ENCODE results near the gene KRTAP5-2. TPM values are rescaled to one million over a fixed set of nuclear protein-coding genes. Genes with fewer than 3 reads are reported as not detected.
"Not testable (repeated sequence)": the region's sequence is repeated elsewhere in the genome, so short reads cannot be mapped to it uniquely, and the experiment has no call there.

KRTAP5-2 gene
- polyA plus RNA-seq, 1 donor = not detected

DNA sequence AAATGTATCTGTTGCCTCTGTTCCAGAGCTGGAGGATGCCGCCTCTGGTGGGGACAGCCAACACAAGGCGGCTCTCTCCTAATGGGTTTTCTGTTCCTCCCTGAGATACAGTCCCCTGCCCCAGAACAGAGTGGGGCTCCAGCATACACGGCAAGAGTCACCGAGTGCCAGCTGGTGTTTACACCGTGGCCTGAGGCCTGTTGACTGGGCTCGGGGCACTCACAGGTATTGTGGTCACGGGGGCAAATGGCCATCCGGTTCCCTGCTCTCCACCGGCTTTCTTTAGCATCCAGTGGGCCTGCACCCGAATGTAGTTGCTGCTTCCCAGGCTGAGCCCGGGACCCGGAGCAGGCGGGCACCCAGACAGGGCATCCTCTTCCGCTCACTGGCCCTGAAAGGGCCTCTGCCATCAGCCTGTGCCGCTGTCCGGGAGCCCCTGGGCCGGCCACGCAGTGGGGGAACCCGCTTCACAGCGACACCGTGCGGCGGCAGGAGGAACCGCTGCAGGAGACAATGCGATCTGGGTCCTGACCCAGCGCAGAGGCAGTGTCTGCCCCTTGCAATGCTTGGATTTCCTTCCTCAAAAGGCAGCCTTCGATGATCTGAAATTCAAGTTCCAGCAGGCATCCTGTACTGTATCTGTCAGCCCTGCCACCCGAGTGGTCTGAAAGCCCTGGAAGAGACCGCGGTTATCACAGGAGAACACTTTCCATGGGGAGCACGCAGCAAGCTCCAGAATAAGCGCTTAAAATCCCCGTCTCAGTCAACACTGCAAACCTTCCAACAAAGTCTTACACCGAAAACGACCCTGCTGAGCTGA, 30.6 kb upstream of the KRTAP5-2 start:
- peak; percentile 47 for DNase-seq

DNA sequence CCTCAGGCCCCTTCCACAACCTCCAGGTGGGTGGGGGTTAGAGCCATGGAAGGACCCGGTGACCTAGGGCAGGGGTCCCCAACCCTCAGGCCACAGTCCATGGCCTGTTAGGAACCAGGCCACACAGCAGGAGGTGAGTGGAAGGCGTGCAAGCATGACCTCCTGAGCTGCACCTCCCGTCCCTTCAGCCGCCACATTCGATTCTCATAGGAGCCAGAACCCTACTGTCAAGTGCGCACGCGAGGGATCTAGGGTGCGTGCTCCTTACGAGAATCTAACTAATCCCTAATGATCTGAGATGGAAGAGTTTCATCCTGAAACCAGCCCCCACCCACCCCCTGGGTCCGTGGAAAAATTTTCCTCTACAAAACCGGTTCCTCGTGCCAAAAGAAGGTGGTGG, 27.4 kb upstream of the KRTAP5-2 start:
- no peak for DNase-seq

DNA sequence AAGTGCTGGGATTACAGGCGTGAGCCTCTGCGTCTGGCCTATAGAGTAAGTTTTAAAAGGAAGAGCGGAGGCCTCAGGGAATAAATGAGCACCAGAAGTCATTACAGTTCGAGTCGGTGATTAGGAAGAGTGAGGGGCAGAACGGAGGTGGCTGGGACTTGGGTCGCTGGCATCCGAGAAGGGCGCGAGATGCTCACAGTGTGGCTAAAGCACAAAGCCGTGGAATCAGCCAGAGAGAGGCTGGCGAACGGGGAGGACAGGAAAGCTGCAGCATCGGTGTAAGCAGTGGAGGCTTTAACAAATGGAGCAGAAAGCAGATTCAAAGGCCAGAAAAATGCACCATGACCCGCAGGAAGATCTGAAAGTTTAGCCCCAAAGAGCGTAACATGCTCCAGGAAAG, 26.5 kb upstream of the KRTAP5-2 start:
- DNase-seq = no peak

DNA sequence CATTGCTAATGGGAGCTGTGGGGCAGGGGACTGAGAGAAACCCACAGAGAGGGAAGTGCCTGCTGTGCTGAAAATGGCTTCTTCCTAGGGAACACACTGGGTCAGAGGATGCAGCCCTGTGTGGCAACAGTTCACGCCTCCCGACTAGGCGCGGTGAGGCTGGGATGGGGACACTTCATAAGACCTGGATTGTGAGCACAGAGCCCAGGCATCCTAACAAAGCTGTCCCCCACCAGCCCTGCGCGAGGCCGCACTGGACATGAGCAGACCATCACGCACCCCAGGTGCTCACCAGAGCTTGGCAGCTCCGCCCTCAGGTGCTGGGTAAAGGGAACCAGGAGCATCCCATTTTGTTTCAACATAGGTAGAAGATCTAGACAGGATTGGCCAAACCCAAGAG, 25.6 kb upstream of the KRTAP5-2 start:
- no peak for DNase-seq

DNA sequence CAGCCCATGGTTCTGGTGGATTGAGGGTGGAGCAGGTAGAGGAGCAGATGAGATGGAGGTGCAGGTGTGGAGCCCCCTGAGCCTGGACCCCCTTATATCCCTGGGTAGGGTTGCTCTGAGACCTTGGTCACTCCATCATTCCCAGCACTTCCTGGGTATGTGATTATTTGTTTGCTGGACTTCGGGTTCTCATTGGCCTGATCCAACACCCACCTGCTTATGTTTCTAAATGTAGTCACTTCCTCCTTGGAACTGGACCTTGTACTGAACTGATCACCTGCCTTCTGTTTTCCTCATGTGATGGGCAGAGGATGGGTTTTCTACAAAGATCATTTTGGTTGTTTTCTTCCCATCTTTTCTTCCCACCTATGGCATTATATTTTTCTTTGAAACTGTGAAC, 24.0 kb upstream of the KRTAP5-2 start, which contains the start of gene KRTAP5-4:
TSS of gene KRTAP5-4 (minus strand) at position 53 of the 400 bp plus-strand sequence. CDS start at position 8, 45 bp downstream.
- DNase-seq = no peak

DNA sequence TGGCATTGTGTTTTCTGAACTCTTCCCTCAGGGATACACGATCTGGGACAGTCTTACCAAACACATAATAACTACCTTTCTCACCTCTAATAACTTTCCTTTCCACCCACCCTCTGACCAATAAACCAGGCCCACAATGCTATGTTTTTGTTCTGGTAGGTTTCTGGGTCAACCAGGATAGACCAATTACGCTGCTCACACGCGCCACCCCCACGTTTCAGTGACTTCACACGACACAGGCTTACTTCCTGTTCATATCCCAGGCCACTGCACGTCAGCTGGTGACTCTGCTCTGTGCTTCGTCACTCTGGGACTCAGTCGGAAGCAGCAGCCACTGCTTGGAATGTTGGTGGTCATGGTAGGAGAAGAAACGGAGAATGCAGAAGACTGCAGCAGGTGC, 21.4 kb upstream of the KRTAP5-2 start:
- DNase-seq = no peak

DNA sequence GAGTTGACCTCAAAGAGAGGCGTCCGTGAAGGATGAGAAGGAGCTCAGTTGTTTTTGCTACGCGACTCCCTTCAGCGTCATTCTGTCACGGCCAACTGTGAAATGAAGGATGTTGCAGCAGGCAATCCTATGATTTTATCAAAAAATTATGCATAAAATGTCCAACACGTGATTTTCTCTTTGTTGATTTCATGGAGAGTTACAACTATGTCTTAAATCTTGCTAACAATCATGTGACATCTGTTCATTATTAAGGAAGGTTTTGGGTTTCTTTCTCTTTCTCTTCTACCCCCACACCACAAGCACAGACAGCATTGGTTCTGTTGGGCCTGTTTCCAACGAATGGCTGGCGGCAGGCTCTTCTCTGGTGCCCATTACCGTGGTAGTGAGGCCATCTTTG, 20.1 kb upstream of the KRTAP5-2 start:
- DNase-seq = no peak

DNA sequence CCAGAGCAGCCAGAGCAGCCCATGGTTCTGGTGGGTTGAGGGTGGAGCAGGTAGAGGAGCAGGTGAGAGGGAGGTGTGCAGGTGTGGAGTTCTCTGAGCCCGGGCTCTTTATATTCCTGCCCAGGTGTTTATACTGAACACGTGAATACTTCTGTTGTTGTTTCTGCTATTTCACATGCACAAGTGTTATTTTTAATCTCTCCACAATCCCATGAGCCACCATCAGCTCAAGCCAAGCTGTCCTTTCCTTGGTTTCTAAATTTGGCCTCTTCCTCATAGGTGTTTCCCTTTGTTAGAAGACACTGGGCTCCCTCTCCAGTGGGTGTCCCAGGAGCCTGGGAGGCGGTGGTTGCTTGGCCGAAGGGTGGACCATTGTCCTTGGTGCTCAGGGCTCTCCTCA, 10.3 kb upstream of the KRTAP5-2 start, which contains the start of gene KRTAP5-3:
TSS of gene KRTAP5-3 (minus strand) at position 101 of the 400 bp plus-strand sequence. CDS start at position 23, 78 bp downstream.
- no peak for DNase-seq

DNA sequence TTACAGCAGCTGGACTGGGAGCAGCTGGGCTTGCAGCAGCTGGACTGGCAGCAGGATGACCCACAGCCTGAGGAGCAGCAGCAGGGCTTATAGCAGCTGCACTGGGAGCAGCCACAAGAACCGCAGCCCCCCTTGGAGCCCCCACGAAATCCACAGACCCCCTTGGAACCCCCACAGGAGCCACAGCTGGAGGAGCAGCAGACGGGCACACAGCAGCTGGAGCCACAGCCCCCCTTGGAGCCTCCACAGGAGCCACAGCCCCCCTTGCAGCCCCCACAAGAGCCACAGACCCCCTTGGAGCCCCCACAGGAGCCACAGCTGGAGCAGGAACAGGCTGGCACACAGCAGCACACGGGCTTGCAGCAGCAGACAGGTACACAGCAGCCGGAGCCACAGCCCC, 9.8 kb upstream of the KRTAP5-2 start:
- DNase-seq = not testable (repeated sequence)

DNA sequence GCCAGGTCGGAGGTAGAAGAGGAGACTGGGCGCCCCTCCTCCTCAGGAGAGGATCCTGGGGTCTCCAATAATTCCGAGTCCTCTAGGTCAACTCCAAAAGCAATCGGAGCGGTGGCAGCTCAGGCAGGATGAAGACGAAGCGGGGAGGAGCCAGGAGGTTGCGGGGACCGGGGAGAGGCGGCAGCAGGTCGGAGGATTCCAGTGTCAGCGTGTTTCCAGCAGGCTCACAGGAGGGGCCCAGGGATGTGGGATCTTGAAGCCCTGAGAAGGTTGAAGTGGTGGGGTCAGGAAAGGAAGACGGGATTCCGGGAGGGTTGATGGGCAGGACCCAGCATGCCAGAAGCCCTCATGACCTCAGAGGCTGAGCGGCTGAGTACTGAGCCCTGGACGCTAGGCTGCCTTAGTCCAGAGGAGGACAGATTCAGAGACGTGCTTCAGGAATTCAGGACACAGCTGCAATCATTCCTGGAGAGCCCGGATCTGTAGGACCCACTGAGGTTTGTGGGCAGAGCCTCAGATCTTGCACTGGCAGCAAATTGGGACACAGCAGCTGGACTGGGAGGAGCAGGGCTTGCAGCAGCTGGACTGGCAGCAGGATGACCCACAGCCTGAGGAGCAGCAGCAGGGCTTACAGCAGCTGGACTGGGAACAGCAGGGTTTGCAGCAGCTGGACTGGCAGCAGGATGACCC, 9.2 kb upstream of the KRTAP5-2 start:
- DNase-seq = not testable (repeated sequence)

DNA sequence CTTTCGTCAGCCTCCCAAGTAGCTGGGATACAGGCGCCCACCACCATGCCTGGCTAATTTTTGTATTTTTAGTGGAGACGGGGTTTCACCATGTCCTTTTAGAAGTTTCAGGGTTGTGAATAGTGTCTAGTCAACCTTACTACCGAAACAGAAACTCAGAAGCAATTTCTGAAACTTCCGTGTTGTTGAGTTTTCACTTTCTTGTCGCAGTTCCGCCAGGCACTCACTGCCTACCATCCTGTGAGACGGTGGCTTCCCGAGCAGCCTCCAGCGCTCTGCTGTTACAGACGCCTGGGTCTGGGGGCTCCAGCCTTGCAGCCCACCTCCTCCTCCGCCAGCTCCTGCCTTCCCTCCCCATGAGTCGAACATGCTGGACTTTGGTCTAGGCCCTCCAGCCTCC, 7.8 kb upstream of the KRTAP5-2 start:
- DNase-seq = not testable (repeated sequence)

DNA sequence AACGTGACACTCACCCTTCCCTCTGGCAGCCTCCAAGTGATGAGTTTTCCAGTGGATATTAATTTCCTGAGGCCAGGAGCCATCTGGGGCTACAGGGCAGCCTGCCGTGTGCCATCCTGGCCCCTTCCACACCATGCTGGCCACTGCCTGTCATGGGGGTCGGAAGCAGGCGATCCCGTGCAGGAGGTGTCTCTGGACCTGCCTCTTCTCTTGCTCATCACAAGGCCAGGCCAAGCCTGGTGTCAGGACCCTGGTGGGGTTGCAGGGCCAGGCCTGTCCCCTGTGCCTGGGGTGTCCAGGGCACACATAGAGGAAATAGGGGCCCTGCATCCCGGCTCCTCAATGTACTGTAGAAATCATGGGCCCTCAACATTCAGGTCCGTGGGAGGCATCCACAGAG, 6.6 kb upstream of the KRTAP5-2 start:
- DNase-seq = no peak

DNA sequence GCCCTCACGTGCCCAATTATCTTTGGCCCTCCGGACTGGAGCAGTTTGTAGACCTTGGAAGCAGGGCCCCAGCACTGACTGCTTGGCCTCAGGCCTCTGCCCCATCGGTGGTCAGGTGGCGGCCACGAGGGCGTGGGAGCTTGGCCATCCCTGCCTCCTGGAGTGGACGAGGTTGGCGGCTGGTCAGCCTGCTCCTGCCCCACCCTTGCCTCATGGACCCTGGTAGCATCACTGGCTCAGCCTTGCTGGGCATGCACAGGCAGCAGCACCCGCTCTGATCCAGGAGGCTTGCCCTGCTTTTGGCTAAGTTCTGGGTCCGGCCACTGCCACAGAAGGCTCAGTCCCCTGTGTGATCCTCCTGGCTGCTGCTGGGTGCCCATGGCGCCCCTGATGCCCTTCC, 6.1 kb upstream of the KRTAP5-2 start:
- DNase-seq = no peak

DNA sequence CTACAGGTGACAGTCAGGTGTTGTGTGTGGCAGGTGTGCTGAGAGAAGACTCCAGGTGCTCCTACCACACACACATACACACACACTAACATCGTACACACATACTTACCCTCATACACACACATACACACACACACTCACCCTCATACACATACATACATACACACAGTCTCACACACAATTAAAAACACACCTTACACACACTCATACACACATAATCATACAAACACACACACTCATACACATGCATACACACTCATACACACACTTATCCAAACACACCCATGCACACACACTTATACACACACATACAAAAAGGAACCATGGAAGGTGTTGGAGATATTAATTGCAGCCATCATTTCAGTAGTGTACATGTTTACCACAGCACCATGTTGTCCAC, 5.5 kb upstream of the KRTAP5-2 start:
- no peak for DNase-seq

DNA sequence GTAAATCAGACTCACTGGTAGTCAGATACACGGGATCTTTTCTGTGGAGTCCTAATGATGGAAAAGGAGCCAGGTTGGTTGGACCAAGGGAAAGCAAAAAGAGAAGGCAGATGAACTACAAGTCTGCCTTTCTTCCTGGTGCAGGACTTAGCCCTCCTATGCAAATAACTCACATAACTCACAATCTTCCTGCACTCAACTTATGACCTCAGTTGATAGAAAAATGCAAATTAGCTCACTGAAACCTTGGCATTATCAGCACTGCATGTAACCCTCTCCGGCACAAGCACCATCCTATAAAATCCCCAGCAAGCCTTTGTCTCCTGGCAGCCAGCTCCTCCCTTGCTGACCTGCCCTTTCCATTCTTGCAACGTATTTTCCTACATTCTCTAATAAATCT, 3.6 kb upstream of the KRTAP5-2 start:
- not testable (repeated sequence) for DNase-seq

DNA sequence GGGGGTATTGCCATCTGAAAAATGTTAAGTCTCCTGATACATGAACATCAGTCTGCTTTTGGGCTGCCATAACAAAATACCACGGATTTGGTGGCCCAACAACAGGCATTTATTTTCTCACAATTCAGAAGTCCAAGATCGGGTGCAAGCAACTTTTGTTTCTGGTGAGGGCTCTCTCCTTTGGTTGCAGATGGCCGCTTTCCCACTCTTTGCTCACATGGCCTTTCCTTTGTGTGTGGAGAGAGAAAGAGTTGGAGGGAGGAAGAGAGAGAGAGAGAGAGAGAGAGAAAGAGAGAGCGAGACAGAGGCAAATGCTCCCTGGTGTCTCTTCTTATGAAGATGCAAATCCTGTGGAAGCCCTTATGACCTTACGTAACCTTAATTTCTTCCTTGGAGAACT, 2.5 kb upstream of the KRTAP5-2 start:
- DNase-seq = no peak

DNA sequence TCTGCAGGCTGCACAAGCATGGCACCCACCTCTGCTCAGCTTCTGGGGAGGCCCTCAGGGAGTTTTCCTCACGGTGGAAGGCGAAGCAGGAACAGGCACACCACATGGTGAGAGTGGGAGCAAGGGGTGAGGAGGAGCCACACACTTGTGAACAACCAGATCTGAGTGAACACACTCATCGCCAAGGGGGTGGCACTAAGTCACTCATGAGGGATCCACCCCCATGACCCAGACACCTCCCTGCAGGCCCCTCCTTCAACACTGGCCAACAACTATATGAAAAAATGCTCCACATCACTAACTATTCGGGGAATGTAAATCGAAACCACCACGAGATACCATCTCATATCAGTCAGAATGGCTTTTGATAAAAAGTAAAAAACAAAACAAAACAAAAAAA, 722 bp upstream of the KRTAP5-2 start:
- DNase-seq = no peak

DNA sequence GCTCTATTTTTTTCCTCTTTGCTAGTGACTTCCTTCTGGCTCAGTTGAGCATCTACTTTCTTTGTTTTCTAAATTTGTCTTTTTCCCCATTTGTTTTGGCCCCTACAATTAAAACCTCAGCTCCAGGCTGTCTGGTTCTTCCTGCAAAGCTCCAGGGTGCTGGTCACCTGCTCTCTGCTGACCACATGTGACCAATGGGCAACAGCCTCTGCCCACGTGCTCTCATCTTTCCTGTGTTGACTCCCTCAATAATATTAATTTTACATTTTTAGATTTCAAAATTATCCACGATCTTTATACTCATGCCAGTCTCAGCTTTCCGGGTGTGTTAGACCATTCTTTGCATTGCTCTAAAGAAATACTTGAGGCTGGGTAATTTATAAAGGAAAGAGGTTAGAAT, 312 bp upstream of the KRTAP5-2 start:
- DNase-seq = not testable (repeated sequence)

DNA sequence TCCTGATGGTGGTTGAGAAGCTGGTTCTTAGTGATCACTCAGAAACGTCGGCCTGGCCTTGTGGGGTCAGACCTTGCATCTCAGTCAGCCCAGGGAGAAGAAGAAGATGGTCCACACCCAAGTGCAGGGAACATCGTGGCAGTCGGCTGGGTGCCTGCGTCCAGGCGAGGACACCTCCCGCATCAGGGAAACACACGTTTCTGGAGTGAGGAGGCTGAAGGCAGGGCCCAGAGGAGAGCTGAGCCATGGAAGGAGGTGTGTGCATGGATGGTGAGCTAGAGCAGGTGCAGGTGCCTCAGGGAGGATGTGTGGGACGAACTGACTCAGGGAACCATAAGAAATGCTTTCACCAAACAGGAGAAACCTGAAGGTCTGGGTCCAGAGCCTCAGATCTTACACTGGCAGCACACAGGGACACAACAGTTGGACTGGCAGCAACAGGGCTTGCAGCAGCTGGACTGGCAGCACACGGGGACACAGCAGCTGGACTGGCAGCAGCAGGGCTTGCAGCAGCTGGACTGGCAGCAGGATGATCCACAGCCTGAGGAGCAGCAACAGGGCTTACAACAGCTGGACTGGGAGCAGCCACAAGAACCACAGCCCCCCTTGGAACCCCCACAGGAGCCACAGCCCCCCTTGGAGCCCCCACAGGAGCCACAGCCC, 632 bp downstream of the KRTAP5-2 start:
- no peak for DNase-seq

DNA sequence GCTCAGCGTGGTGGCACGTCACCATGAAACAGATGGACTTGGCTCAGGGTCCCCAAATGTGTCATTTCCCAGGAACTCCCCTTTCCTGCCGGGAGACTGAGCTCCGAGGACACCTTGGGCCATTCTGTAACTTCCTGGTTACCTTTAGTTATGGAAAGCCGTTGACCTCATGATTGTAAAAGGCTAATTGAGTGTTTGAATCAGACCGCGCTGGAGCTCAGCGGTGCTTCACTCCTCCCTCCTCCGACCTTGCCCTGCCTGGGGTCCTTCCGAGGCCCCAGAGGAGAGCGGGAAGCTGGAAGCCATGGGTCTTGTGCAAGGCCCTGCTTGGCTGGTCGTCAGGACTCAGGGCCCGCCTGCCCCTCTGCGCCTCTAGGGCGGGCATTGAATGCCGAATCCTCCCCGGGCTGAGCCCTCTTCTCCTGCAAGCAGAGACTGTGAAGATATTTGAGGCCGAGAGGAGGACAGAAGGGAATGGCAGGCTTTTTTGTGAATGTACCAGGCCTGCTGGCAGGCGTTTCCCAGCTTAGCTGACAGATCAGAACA, 1.4 kb downstream of the KRTAP5-2 start:
- not testable (repeated sequence) for DNase-seq

DNA sequence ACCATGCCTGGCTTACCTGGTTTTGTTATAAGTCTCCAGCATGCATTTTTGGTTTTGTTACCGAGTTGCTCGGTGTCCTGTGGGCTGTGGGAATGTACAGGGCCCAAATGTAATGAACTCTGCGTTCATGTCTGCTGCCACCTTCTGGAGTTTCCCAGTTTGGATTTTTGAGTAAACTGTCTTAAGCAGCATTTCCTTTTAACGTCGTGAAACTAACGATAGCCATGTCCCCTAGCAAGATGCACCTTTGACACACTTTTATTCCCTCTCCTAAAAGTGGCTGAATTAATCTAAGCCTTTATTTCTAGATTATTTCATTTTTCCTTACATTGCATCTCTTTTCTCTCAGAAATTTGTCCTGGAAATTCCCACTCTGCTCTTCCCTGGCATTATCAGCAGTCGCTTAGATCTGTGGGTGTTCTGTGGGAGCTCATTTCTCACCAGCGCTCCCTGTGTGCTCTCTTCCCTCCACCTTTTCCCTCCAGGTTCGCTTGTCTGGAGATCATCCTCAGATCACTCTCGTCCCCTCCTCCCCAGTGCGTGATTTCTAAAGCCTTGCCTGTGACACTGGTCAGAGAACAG, 2.0 kb downstream of the KRTAP5-2 start:
- DNase-seq = not testable (repeated sequence)

DNA sequence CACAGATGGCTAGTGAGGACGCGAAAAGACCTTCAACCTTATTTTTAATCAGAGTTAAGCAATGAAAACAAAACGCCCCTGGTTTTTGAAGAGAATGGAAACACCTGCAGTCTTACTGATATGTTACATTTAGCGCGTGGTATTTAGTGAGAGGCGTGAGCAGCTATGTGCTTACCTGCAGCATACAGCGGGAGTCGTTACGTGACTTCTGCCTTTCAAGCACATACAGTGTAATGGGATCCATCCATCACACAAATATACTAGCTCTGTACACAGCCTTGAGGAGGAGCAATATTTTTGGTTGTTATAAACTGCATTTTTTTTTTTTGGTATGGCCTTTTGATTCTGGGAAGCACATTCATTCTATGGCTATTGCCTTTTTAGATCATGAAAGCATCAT, 5.5 kb downstream of the KRTAP5-2 start:
- DNase-seq = no peak

DNA sequence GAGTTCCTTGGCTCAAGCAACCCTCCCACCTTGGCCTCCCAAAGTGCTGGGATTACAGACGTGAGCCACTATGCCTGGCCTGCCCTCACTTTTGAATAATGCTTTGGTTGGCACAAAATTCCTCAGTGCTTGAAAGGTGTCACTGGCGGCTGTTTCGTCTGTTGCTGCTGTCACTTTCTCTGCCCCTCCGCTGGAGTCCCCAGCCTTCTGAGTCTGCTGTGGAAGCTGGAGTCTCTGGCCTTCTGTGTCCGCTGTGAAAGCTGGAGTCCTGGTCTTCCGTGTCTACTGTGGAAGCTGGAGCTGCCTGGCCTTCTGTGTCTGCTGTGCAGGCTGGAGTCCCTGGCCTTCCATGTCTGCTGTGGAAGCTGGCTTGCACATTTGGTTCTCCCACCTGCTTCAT, 8.1 kb downstream of the KRTAP5-2 start:
- DNase-seq = no peak
